ENCODE data around the gene ADGRB3.

The ADGRB3 gene

GRCh38 chr6:69343851-69344250 is 708.8 kb downstream of the ADGRB3 start:
- DNase-seq = no peak
- Mint-ChIP-seq H3K36me3 (ENCODE audit: low read depth) (no peaks in the 10 kb centered on the region), H3K4me3 (no peak overlapping the region), H3K27ac (no peak overlapping the region), H3K9me3 (peaks cover 9% of the 10 kb centered on the region), H3K27me3 (ENCODE audit: low read depth, poor library complexity) (peaks cover 3% of the 10 kb centered on the region), H3K4me1 (no peaks in the 10 kb centered on the region)
- no peak for TF ChIP-seq CTCF (IDR thresholded peaks at IDR 0.05)

- Mint-ChIP-seq H3K36me3 (ENCODE audit: low read depth) (no peaks in the 10 kb centered on the region), H3K4me1 (no peaks in the 10 kb centered on the region), H3K27ac (no peak overlapping the region), H3K9me3 (peaks cover 9% of the 10 kb centered on the region), H3K27me3 (ENCODE audit: low read depth, poor library complexity) (peaks cover 8% of the 10 kb centered on the region), H3K4me3 (no peak overlapping the region)
- no peak for DNase-seq
- TF ChIP-seq CTCF (IDR thresholded peaks at IDR 0.05) = no peak
These were observed 714.7 kb downstream of the ADGRB3 start for GRCh38 chr6:69349771-69350170.

- Mint-ChIP-seq H3K4me1 (no peaks in the 10 kb centered on the region), H3K27ac (no peak overlapping the region), H3K27me3 (ENCODE audit: low read depth, poor library complexity) (peaks cover 3% of the 10 kb centered on the region), H3K9me3 (no peaks in the 10 kb centered on the region), H3K4me3 (no peak overlapping the region), H3K36me3 (ENCODE audit: low read depth) (no peaks in the 10 kb centered on the region)
- TF ChIP-seq CTCF (IDR thresholded peaks at IDR 0.05) = no peak
- DNase-seq = no peak
These were observed 727.1 kb downstream of the ADGRB3 start for GRCh38 chr6:69362209-69362608.

- H3K4me3 Mint-ChIP-seq = no peak overlapping the region
- DNase-seq = no peak
- peaks cover 3% of the 10 kb centered on the region for H3K27me3 Mint-ChIP-seq (ENCODE audit: low read depth, poor library complexity)
- no peak overlapping the region for H3K27ac Mint-ChIP-seq
- TF ChIP-seq CTCF (IDR thresholded peaks at IDR 0.05) = no peak
- no peaks in the 10 kb centered on the region for H3K9me3 Mint-ChIP-seq
- no peaks in the 10 kb centered on the region for H3K4me1 Mint-ChIP-seq
- H3K36me3 Mint-ChIP-seq (ENCODE audit: low read depth) = no peaks in the 10 kb centered on the region
These were observed 731.7 kb downstream of the ADGRB3 start for GRCh38 chr6:69366831-69367230.

GRCh38 chr6:69368613-69369012 is 733.5 kb downstream of the ADGRB3 start:
- H3K27me3 Mint-ChIP-seq (ENCODE audit: low read depth, poor library complexity) = peaks cover 3% of the 10 kb centered on the region
- no peak for TF ChIP-seq CTCF (IDR thresholded peaks at IDR 0.05)
- no peak for DNase-seq
- H3K4me1 Mint-ChIP-seq = no peaks in the 10 kb centered on the region
- no peaks in the 10 kb centered on the region for H3K9me3 Mint-ChIP-seq
- no peak overlapping the region for H3K27ac Mint-ChIP-seq
- no peaks in the 10 kb centered on the region for H3K36me3 Mint-ChIP-seq (ENCODE audit: low read depth)
- no peak overlapping the region for H3K4me3 Mint-ChIP-seq

- Mint-ChIP-seq H3K9me3 (no peaks in the 10 kb centered on the region), H3K4me3 (no peak overlapping the region), H3K27me3 (ENCODE audit: low read depth, poor library complexity) (peaks cover 3% of the 10 kb centered on the region), H3K4me1 (no peaks in the 10 kb centered on the region), H3K36me3 (ENCODE audit: low read depth) (no peaks in the 10 kb centered on the region), H3K27ac (no peak overlapping the region)
- no peak for TF ChIP-seq CTCF (IDR thresholded peaks at IDR 0.05)
- DNase-seq = no peak
These were observed 735.7 kb downstream of the ADGRB3 start for GRCh38 chr6:69370763-69371162.
